Activated naive CD4-positive, alpha-beta T cell treated with Interleukin-2 at 50 U/mL for 16 hours (primary cell): ENCODE results near the gene SLC39A11.
"Not testable (repeated sequence)": the region's sequence is repeated elsewhere in the genome, so short reads cannot be mapped to it uniquely, and the experiment has no call there.

Source experiments
- DNase-seq: peaks from one replicate; pipeline ENCODE4 v3.0.0-alpha.2; 2020

Gene SLC39A11

GRCh38 chr17:72771734-72772133 is 320.8 kb downstream of the SLC39A11 start:
- no peak for DNase-seq

DNA sequence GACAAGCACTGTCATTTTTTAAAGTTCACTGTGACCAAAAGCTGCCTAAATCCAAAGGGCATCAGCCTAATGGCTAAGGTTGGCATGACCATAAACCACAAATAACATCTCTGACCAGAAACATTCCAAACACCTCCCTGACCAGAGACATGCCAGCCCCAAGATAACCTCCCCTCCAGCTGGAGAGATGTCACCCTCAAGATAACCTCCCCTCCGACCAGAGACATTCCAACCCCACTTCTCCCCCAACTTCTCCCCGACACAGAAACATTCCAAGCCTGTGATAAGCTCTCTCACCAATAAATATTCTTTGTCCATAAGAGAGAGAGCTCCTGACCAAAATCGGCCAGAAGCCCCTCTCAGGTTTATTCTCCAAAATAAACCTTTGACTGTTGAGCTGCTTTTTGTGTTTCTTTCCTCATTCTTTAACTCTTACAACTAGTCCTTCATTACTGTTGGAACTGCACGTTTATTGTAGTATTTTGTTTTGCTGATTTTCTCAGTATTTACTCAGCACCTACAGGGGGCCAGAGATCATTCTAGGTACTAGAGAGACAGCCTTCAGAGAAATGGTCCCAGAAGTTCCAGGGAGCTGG is 325.6 kb downstream of the SLC39A11 start:
- no peak for DNase-seq

- DNase-seq, result no peak
Measured at GRCh38 chr17:72765368-72766153, 326.9 kb downstream of the SLC39A11 start.

GRCh38 chr17:72764632-72765041 is 327.9 kb downstream of the SLC39A11 start:
- no peak for DNase-seq

DNA sequence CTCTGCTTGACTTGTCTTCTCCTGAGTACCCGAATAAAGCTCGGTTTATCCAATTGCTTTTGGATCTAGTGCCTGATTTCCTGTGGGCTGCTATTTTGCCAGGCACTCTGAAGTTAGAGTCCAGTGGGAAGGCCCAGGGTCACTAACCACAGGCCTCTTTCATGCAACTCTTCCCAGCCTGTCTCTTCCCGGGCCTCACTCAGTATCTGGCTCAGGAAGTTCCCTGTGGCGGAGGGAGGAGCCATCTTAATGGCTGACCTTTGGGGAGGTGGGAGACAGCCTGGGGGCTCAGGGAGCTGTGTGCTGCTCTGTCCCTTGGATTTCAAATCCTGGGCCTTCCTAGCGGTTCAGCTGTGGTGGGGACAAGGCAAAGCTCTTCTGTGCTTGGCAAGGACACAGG is 328.5 kb downstream of the SLC39A11 start:
- no peak for DNase-seq

GRCh38 chr17:72761893-72762575 is 330.5 kb downstream of the SLC39A11 start:
- not testable (repeated sequence) for DNase-seq

- no peak for DNase-seq
Measured at GRCh38 chr17:72761431-72761830, 331.1 kb downstream of the SLC39A11 start.

GRCh38 chr17:72760368-72760767 is 332.1 kb downstream of the SLC39A11 start:
- DNase-seq, result no peak

GRCh38 chr17:72759301-72759700 is 333.2 kb downstream of the SLC39A11 start:
- DNase-seq, result no peak

- DNase-seq, result no peak
Measured at GRCh38 chr17:72756256-72756655, 336.2 kb downstream of the SLC39A11 start.

GRCh38 chr17:72754513-72754912 is 338.0 kb downstream of the SLC39A11 start:
- DNase-seq, result no peak

DNA sequence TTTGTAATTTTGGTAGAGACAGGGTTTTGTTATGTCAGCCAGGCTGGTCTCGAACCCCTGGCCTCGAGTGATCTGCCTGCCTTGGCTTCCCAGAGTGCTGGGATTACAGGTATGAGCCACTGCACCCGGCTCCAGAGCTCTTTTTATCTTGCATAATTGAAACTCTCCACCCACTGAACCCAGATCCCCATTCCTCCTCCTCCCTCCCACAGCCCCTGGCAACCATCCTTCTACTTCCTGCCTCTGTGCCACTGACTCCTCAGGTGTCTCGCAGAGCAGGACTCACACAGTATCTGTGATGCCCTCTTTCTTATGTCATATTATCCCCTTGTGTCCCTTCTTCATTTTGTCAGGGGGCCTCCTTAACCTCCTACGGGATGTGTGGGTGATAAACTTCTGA is 340.7 kb downstream of the SLC39A11 start:
- no peak for DNase-seq

DNA sequence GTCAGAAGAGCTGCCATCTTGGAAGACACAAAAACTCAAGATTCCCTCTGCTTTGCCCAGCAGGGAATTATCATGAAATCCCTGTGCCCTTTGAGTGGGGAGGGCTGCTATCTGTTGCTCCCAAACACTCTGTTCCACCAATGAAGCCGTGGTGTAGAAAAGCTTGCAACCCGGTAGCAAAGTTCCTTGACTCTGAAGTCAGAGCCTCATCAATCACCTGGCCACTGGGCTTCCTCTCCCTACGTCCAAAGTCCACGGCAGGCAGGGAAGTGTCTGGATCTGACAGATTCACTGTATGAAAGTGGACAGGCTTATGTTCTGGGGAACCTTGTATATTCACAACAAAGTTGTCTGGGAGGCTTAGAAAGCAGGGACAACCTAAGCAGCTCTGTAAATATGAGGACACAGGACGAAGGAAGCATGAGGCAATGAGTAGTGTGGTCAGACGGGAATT is 343.3 kb downstream of the SLC39A11 start:
- DNase-seq, result no peak

DNA sequence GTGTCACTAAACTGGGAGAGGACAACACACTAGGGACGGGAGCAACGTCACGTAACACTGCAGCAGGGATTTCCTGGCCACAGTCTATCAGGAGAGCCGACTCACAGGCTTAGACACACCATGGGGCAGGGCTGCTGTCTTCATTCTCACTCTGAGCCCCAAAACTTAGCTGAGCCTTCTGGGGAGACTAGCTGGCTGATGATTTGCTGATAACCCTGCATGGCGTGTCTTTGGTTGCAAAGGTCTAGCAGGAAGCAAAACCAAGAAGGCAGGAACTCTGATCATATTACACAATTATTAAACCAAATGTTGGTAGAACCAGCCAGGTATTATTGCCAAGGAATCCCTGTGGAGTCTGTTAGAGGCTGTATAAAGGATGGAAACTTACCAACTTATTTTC is 345.0 kb downstream of the SLC39A11 start:
- DNase-seq, result no peak

- no peak for DNase-seq
Measured at GRCh38 chr17:72745241-72745640, 347.2 kb downstream of the SLC39A11 start.

DNA sequence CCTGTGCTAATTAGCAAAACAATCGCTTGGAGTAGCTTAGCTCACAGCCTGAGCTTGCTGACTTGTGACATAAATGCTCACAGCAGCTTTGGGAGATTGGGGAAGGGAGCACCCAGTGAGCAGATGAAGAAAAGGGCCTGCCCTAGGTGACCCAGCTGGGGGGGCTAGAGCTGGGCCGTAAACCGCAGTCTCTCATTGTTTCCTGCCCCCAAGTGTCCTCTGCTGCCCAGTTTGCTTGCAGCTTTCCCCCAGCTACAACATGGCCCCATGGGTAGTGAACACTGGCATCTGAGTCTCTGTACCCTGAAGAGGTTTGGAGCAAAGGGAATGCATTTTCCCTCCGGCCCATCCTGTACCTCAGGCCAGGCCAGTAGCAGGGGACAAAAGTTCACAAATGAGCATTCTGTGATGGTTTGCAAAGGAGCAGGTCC is 349.4 kb downstream of the SLC39A11 start:
- no peak for DNase-seq

- no peak for DNase-seq
Measured at GRCh38 chr17:72737151-72737690, 355.3 kb downstream of the SLC39A11 start.

DNA sequence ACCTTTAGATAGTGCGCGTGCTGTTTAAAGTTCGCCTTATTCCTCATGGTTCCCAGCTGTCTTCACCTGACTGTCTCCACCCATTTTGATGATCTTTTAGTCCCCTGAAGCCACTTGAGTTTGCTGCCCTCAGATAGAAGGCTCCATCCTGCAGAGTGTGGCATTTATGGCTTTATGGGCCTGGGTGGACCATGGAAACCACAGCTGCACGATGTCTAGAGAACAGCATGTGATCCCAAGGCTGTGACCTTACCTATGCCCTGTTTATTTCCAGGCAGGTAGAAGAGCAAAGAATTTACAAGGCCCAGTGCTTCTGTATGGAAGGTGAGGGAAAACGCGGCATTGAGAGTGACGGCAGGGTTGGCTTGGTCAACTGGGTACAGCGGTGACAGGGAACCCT is 356.9 kb downstream of the SLC39A11 start:
- no peak for DNase-seq

DNA sequence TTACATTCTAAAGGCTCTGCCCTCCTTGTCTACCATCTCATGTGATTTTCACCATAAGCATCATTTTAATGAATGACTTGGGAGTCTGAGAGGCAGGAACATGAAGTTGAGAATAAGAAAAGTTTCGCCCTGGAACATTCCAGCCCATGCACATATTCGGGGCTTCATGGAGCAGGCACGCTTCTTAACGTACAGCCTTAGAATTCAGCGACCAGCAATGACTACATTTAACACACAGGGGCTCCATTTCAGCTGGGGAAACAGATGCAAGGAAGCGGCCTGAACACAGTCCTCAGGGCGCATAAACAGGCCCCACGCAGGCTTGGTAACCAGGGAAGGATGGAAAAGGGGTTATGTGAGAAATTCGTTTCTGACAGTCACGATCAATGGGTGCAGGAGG is 357.4 kb downstream of the SLC39A11 start:
- no peak for DNase-seq

DNA sequence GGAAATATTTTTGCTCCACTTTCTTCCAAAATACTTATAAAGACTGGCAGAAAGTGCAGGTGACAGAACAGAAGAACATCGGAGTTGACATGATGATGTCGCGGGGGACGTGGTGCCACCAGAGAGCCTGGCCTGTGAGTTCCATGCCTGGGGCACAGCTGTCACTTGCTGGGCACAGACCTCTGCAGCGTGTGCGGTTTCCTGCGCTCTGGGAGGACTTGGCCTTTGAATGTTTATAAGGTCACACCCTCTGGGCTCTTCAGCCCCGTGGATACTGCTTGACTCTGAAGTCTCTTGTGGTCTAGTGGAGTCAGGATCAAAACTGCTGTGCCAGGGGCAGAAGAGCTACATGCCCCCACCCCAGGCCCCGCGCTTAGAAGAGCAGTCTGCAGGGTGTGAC is 357.9 kb downstream of the SLC39A11 start:
- no peak for DNase-seq

- DNase-seq, result no peak
Measured at GRCh38 chr17:72733619-72734282, 358.7 kb downstream of the SLC39A11 start.

GRCh38 chr17:72732893-72733618 is 359.4 kb downstream of the SLC39A11 start:
- DNase-seq, result no peak
